Transverse colon (tissue), 4 donors: ENCODE results near the gene FKRP. TPM values are rescaled to one million over a fixed set of nuclear protein-coding genes. Genes with fewer than 3 reads are reported as not detected.

Experiments used
- DNase-seq: peaks from one replicate; pipeline ENCODE4 v3.0.0-alpha.2; 2019
- H3K27ac ChIP-seq, 4 donors: fragments of 200-600 bp; sonication (generic); 2 replicates each; pipeline ENCODE4 v1.5.1; 2016 to 2018; ENCODE audit warnings: inconsistent platforms in 4 of 4
- H3K27me3 ChIP-seq: fragments of 200-600 bp; sonication (generic); 2 replicates; pipeline ENCODE4 v1.5.1; 2017; ENCODE audit warnings: inconsistent platforms
- H3K36me3 ChIP-seq, 4 donors: fragments of 200-600 bp; sonication (generic); 2 replicates each; pipeline ENCODE4 v1.5.1; 2017 to 2019; ENCODE audit warnings: inconsistent platforms in 4 of 4
- H3K4me1 ChIP-seq, 4 donors: fragments of 200-600 bp; sonication (generic); 2 replicates each; pipeline ENCODE4 v1.5.1; 2017 to 2020; ENCODE audit warnings: inconsistent platforms in 4 of 4
- H3K4me3 ChIP-seq, 4 donors: fragments of 200-600 bp; sonication (generic); 1 replicate in 1 of 4; 2 replicates in 3 of 4; pipeline versions ENCODE4 v1.5.1 to v1.6.1; 2017 to 2019; ENCODE audit warnings: inconsistent platforms in 4 of 4
- H3K9me3 ChIP-seq, 2 donors: fragments of 200-600 bp; sonication (generic); 2 replicates each; pipeline ENCODE4 v1.5.1; 2017 to 2019; ENCODE audit warnings: inconsistent platforms in 2 of 2
- CTCF ChIP-seq, 5 experiments: fragments of 200-600 bp in 3 of 5; fragments of 450-650 bp in 2 of 5; sonication (generic) in 3 of 5; IDR thresholded peaks; 1 replicate in 2 of 5; 2 replicates in 3 of 5; pipeline ENCODE4 v1.5.1; 2016 to 2017; ENCODE audit warnings: antibody characterized with exemption in 5 of 5, inconsistent platforms in 3 of 5, mild to moderate bottlenecking in 2 of 5, moderate library complexity in 1 of 5
- EP300 ChIP-seq: sonication (generic); formaldehyde crosslinking; IDR thresholded peaks from one replicate; pipeline ENCODE4 v1.6.1; 2017; ENCODE audit warnings: antibody characterized with exemption, low read depth
- POLR2A ChIP-seq: fragments of 450-650 bp; IDR thresholded peaks from one replicate; pipeline ENCODE4 v1.6.1; 2016; ENCODE audit warnings: antibody characterized with exemption, mild to moderate bottlenecking, moderate library complexity
- POLR2AphosphoS5 ChIP-seq, 3 donors: sonication (generic); formaldehyde crosslinking; IDR thresholded peaks; one replicate each; pipeline ENCODE4 v1.6.1; 2016; ENCODE audit warnings: antibody characterized with exemption in 3 of 3
- WGBS, 2 donors: methylation state at CpG; one replicate each; pipeline ENCODE4 v1.1.5; 2018; ENCODE audit warnings: low coverage in 1 of 2; 5-methylcytosine and 5-hydroxymethylcytosine counted together
- in situ Hi-C, 4 donors: fragments of 200-750 bp; cut with MboI; loops; one replicate each; pipeline versions ENCODE4 v1.15.0 to v1.15.1; 2017; ENCODE audit warnings: low sequenced_read_pairs in 3 of 4, low pct_ligation_motif_present in 1 of 4, low pct_unique_long_range_greater_than_20kb in 1 of 4
- intact Hi-C: fragments of 100-400 bp; cut with DNase I; formaldehyde crosslinking; loops from one replicate; pipeline ENCODE4 v1.15.1; 2023; ENCODE audit warnings: low total_unique reads
- total RNA-seq, 4 donors: library from RNA; depleted of rRNA; stranded (reverse); fragments of >200 nt; gene quantifications; one replicate each; pipeline ENCODE4 v1.1.0, GENCODE V29; 2016

FKRP gene
- total RNA-seq, 4 donors from 2014 or later = 9.7 to 16.1 (median 11.8) TPM

- Histone ChIP-seq H3K36me3 (peaks cover 0 to 59% (median 19%) of the 10 kb centered on the region in 4 donors), H3K27ac (peak overlapping the region in 2 of 4 donors; percentile 30 to 42), H3K9me3 (no peaks in the 10 kb centered on the region), H3K4me3 (no peak overlapping the region), H3K4me1 (no peaks in the 10 kb centered on the region), H3K27me3 (no peaks in the 10 kb centered on the region)
- TF ChIP-seq CTCF (IDR thresholded peaks at IDR 0.05) (peak; percentile 88 to 96 (median 93)), POLR2A (no peak)
- intact Hi-C loops = loop anchor here (2.0 kb wide), 1 partner anchor 24 kb away; no protein-coding TSS in a partner anchor
- WGBS, 2 donors = 37 to 40% methylated on average over 1 to 20 of the region's 20 CpGs
- peak; percentile 80 for DNase-seq
- in situ Hi-C loops = no loop called here
These were observed 17.0 kb upstream of the FKRP start for GRCh38 chr19:46728693-46729339.

GRCh38 chr19:46729696-46730095, 16.2 kb upstream of the FKRP start:
- whole genome bisulfite sequencing, 2 donors = 89% methylated on average over 6 of the region's 7 CpGs; no CpG with 5 or more reads in 1 of the 2 donors
- Histone ChIP-seq H3K27me3 (no peaks in the 10 kb centered on the region), H3K4me3 (no peak overlapping the region), H3K27ac (no peak overlapping the region), H3K9me3 (no peaks in the 10 kb centered on the region), H3K4me1 (no peaks in the 10 kb centered on the region), H3K36me3 (peaks cover 0 to 60% (median 19%) of the 10 kb centered on the region in 4 donors)
- intact Hi-C loops (loop anchor here (2.0 kb wide), 1 partner anchor 25 kb away; no protein-coding TSS in a partner anchor), in situ Hi-C loops (no loop called here)
- TF ChIP-seq CTCF (IDR thresholded peaks at IDR 0.05) = no peak
- no peak for TF ChIP-seq POLR2A
- TF ChIP-seq POLR2AphosphoS5 (IDR thresholded peaks at IDR 0.05) = no peak
- TF ChIP-seq EP300 = no peak
- no peak for DNase-seq

DNA sequence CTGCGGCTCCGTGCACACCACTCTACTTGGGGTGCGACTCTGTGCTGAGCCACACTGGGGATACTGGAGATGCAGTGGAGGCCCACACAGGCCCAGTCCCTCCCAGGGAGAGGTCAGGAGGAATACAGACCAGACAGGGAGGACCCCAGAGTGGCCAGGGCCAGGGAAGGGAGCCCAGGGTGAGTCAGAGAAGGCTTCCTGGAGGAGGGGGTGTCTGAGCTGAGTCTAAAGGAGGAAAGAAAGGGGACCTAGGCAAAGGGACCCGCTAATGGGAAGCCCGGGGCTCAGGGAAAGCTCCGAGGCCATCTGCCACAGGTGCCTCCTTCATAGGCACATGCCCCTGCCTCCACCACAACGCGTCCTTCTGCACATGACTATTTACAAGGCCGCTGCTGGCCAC, 15.7 kb upstream of the FKRP start:
- no peaks in the 10 kb centered on the region for H3K4me1 ChIP-seq
- H3K9me3 ChIP-seq = no peaks in the 10 kb centered on the region
- 92 to 93% methylated on average over 3 to 9 of the region's 9 CpGs for WGBS, 2 donors
- no peak for DNase-seq
- no peak overlapping the region for H3K27ac ChIP-seq
- intact Hi-C loops (no loop called here), in situ Hi-C loops (no loop called here)
- H3K4me3 ChIP-seq = no peak overlapping the region
- H3K36me3 ChIP-seq = peaks cover 0 to 55% (median 18%) of the 10 kb centered on the region in 4 donors
- no peak for TF ChIP-seq POLR2AphosphoS5 (IDR thresholded peaks at IDR 0.05)
- TF ChIP-seq POLR2A = no peak
- TF ChIP-seq CTCF (IDR thresholded peaks at IDR 0.05) = no peak
- TF ChIP-seq EP300 = no peak
- H3K27me3 ChIP-seq = no peaks in the 10 kb centered on the region

GRCh38 chr19:46730595-46730994, 15.3 kb upstream of the FKRP start:
- DNase-seq = no peak
- intact Hi-C loops = no loop called here
- Histone ChIP-seq H3K4me1 (no peaks in the 10 kb centered on the region), H3K27me3 (no peaks in the 10 kb centered on the region), H3K36me3 (peaks cover 0 to 51% (median 18%) of the 10 kb centered on the region in 4 donors), H3K27ac (no peak overlapping the region), H3K9me3 (no peaks in the 10 kb centered on the region), H3K4me3 (no peak overlapping the region)
- in situ Hi-C loops = no loop called here
- TF ChIP-seq POLR2A = no peak
- TF ChIP-seq POLR2AphosphoS5 (IDR thresholded peaks at IDR 0.05) = no peak
- no peak for TF ChIP-seq EP300
- TF ChIP-seq CTCF (IDR thresholded peaks at IDR 0.05) = no peak
- 96% methylated on average over 14 of the region's 14 CpGs; no CpG with 5 or more reads in 1 of the 2 donors for WGBS, 2 donors
